ENCODE data around the gene PPA1. TPM values are rescaled to one million over a fixed set of nuclear protein-coding genes. Genes with fewer than 3 reads are reported as not detected.
"Not testable (repeated sequence)": the region's sequence is repeated elsewhere in the genome, so short reads cannot be mapped to it uniquely, and the experiment has no call there.

The PPA1 gene
- total RNA-seq, 1 donor from 2014 or later: 79.3 TPM

DNA sequence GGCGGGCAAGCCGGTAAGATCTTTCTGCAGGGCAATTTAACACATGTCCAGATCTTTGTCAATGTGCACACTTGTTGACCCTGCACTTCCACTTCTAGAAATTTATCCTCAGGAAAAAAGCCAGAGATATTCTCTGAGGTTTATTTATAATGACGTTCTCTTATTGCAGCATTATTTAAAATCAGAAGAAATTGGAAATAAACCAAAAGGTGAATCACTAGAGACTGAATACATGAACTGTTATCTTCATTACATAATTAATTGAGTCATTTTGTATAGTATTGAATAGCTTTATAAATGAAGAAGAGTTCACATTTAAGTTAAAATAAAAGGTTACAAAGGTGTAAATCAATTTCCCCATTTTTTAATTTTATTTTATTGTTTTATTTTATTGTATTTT, 46.7 kb downstream of the PPA1 start:
- H3K27me3 ChIP-seq: no peaks in the 10 kb centered on the region
- TF ChIP-seq, protein P1, sequence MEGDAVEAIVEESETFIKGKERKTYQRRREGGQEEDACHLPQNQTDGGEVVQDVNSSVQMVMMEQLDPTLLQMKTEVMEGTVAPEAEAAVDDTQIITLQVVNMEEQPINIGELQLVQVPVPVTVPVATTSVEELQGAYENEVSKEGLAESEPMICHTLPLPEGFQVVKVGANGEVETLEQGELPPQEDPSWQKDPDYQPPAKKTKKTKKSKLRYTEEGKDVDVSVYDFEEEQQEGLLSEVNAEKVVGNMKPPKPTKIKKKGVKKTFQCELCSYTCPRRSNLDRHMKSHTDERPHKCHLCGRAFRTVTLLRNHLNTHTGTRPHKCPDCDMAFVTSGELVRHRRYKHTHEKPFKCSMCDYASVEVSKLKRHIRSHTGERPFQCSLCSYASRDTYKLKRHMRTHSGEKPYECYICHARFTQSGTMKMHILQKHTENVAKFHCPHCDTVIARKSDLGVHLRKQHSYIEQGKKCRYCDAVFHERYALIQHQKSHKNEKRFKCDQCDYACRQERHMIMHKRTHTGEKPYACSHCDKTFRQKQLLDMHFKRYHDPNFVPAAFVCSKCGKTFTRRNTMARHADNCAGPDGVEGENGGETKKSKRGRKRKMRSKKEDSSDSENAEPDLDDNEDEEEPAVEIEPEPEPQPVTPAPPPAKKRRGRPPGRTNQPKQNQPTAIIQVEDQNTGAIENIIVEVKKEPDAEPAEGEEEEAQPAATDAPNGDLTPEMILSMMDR (IDR thresholded peaks at IDR 0.05): no peak
- TF ChIP-seq POLR2A (IDR thresholded peaks at IDR 0.05): no peak
- no peak for TF ChIP-seq POLR2AphosphoS5 (IDR thresholded peaks at IDR 0.05; ENCODE audit: insufficient read depth in 1 of 2, low read depth in 1 of 2)
- no peaks in the 10 kb centered on the region for H3K36me3 ChIP-seq
- no peaks in the 10 kb centered on the region for H3K9me3 ChIP-seq
- H3K4me3 ChIP-seq: no peak overlapping the region
- DNase-seq (ENCODE audit: extremely low spot score in 2 of 2): no peak
- H3K27ac ChIP-seq: no peak overlapping the region
- peaks cover 7% of the 10 kb centered on the region for H3K4me1 ChIP-seq
- intact Hi-C loops (cut with DNase I): no loop called here

DNA sequence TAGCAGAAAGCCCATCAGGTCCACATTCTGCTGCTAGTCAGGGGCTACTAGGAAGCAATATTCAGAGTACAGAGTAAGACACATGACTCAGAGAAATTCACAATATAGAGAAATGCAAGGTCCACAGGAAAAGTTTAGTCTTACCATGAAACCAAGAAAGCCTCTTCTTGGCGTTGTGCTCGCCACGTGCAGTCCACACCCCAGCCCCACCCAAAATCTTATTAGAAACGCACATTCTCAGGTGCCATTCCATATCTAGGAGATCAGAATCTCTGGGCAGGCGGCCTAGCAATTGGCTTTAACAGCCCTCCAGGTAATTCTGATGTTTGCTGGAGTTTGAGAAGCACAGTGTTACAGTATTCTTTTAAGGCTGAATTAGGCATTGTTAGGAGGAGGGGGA, 47.1 kb downstream of the PPA1 start:
- H3K36me3 ChIP-seq: no peaks in the 10 kb centered on the region

DNA sequence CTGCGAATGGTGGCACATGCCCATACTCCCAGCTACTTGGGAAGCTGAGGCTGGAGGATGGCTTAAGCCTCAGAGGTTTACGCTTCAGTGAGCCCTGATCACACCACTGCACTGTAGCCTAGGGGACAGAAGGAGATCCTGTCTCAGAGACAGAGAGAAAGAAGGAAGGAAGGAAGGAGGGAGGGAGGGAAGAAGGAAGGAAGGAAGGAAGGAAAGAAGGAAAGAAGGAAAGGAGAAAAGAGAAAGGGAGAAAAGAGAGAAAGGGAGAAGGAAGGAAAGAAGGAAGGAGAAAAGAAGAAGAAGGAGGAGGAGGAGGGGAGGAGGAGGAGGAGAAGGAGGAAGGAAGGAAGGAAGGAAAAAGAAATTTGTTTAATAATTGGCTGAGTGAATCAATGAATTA, 49.9 kb downstream of the PPA1 start:
- no peak for DNase-seq (ENCODE audit: extremely low spot score in 2 of 2)
- Histone ChIP-seq H3K9me3 (no peaks in the 10 kb centered on the region), H3K36me3 (no peaks in the 10 kb centered on the region), H3K27me3 (no peaks in the 10 kb centered on the region), H3K4me3 (no peak overlapping the region), H3K27ac (no peak overlapping the region), H3K4me1 (no peaks in the 10 kb centered on the region)
- intact Hi-C loops (cut with DNase I): no loop called here
- TF ChIP-seq POLR2AphosphoS5 (IDR thresholded peaks at IDR 0.05; ENCODE audit: insufficient read depth in 1 of 2, low read depth in 1 of 2): no peak
- TF ChIP-seq, protein P1 (IDR thresholded peaks at IDR 0.05): no peak
- no peak for TF ChIP-seq POLR2A (IDR thresholded peaks at IDR 0.05)

More for the DNA sequence above, 47.1 kb downstream of the PPA1 start:
- H3K9me3 ChIP-seq: no peaks in the 10 kb centered on the region
- no peak overlapping the region for H3K27ac ChIP-seq
- no peak overlapping the region for H3K4me3 ChIP-seq
- no peak for DNase-seq (ENCODE audit: extremely low spot score in 2 of 2)
- intact Hi-C loops (cut with DNase I): no loop called here
- TF ChIP-seq POLR2AphosphoS5 (IDR thresholded peaks at IDR 0.05; ENCODE audit: insufficient read depth in 1 of 2, low read depth in 1 of 2): no peak
- TF ChIP-seq, protein P1 (IDR thresholded peaks at IDR 0.05): no peak
- TF ChIP-seq POLR2A (IDR thresholded peaks at IDR 0.05): no peak
- H3K4me1 ChIP-seq: peaks cover 7% of the 10 kb centered on the region
- H3K27me3 ChIP-seq: no peaks in the 10 kb centered on the region

DNA sequence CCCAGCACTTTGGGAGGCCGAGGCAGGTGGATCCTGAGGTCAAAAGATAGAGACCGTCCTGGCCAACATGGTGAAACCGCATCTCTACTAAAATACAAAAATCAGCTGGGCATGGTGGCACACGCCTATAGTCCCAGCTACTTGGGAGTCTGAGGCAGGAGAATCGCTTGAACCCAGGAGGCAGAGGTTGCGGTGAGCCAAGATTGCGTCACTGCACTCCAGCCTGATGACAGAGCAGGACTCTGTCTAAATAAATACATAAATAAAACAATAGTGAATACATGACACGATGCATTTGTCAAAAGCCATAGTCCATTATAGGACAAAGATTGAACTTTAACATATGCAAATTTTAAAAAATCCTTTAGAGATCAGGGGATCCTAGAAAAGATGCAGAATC, 54.0 kb downstream of the PPA1 start:
- H3K4me1 ChIP-seq; intact Hi-C loops (cut with DNase I); DNase-seq (ENCODE audit: extremely low spot score in 2 of 2); H3K9me3 ChIP-seq; H3K27me3 ChIP-seq; H3K4me3 ChIP-seq; H3K36me3 ChIP-seq; H3K27ac ChIP-seq: not testable (repeated sequence)

DNA sequence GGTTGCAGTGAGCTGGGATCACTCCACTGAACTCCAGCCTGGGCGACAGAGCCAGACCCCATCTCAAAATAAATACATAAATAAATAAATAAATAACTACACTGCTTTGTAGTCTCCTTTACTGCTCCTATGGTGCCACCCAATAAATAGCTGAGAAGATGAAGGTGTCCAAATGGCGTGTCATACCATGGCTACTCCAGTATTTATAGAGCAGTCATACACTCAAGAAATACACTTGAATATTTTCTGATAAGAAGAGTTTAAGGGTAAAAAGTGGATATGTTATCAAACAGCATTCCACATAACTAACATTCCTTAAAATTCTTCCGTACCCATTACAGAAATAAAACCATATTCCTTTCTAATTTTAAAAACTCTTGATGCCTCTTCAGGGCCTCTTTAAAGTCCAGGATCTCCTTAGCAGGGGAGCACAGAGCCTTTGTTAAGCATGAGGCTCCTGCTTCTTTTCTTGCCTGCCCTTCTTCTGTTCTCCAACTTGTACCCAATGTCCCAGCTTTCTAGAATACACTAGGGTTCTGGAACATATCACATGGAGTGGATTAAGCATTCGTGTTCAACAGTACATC, 55.0 kb downstream of the PPA1 start:
- Histone ChIP-seq H3K9me3 (no peaks in the 10 kb centered on the region), H3K4me1 (no peaks in the 10 kb centered on the region), H3K27me3 (no peaks in the 10 kb centered on the region), H3K27ac (no peak overlapping the region), H3K4me3 (no peak overlapping the region), H3K36me3 (no peaks in the 10 kb centered on the region)
- no peak for DNase-seq (ENCODE audit: extremely low spot score in 2 of 2)
- TF ChIP-seq, protein P1 (IDR thresholded peaks at IDR 0.05): no peak
- TF ChIP-seq POLR2A (IDR thresholded peaks at IDR 0.05) (no peak), POLR2AphosphoS5 (IDR thresholded peaks at IDR 0.05; ENCODE audit: insufficient read depth in 1 of 2, low read depth in 1 of 2) (no peak)
- intact Hi-C loops (cut with DNase I): no loop called here
